ENCODE measurements around the gene ANO2.

- no peak for TF ChIP-seq RAD21 (conservative IDR thresholded peaks at IDR 0.05)
- no peak for TF ChIP-seq CTCF (IDR thresholded peaks at IDR 0.05; ENCODE audit: poor library complexity, severe bottlenecking)
- TF ChIP-seq REST (IDR thresholded peaks at IDR 0.05; ENCODE audit: borderline replicate concordance): no peak
- TF ChIP-seq EZH2 (IDR thresholded peaks at IDR 0.05; ENCODE audit: borderline replicate concordance, insufficient read depth, low read length, poor library complexity, severe bottlenecking): no peak
- TF ChIP-seq EP300 (conservative IDR thresholded peaks at IDR 0.05; ENCODE audit: poor library complexity, severe bottlenecking): no peak
- no peak for TF ChIP-seq TAF1 (IDR thresholded peaks at IDR 0.05; ENCODE audit: low read depth)
- no peak for TF ChIP-seq POLR2AphosphoS5 (IDR thresholded peaks at IDR 0.05)
These were observed 356.9 kb downstream of the ANO2 start for GRCh38 chr12:5588176-5588575.

Measured in neural cell (in vitro differentiated cells).